Naive B cell (primary cell): ENCODE results near the gene BAHCC1. TPM values are rescaled to one million over a fixed set of nuclear protein-coding genes. Genes with fewer than 3 reads are reported as not detected.

ENCODE experiments used
- ATAC-seq, 2 donors: fragments of 150-1000 bp; cut with Tn5 transposase; 2 replicates each; pipeline ENCODE4 v1.10.0; 2021; ENCODE audit warnings: low read depth in 2 of 2, mild to moderate bottlenecking in 2 of 2, moderate library complexity in 2 of 2
- DNase-seq: peaks from one replicate; pipeline ENCODE4 v3.0.0; 2022
- H3K27ac Mint-ChIP-seq, 6 donors: one replicate each; pipeline ENCODE4 v1.8.0; 2020 to 2022; ENCODE audit warnings: mild to moderate bottlenecking in 6 of 6, mixed read lengths in 6 of 6, moderate library complexity in 5 of 6, inconsistent platforms in 2 of 6
- H3K27me3 Mint-ChIP-seq, 3 donors: one replicate each; pipeline ENCODE4 v1.8.0; 2021 to 2022; ENCODE audit warnings: mixed read lengths in 3 of 3, mild to moderate bottlenecking in 1 of 3
- H3K36me3 Mint-ChIP-seq, 2 donors: one replicate each; pipeline ENCODE4 v1.8.0; 2020 to 2022; ENCODE audit warnings: mixed read lengths in 2 of 2, inconsistent platforms in 1 of 2, mild to moderate bottlenecking in 1 of 2
- H3K4me1 Mint-ChIP-seq, 3 donors: one replicate each; pipeline ENCODE4 v1.8.0; 2020 to 2022; ENCODE audit warnings: mixed read lengths in 3 of 3, inconsistent platforms in 1 of 3, mild to moderate bottlenecking in 1 of 3, moderate library complexity in 1 of 3
- H3K4me3 Mint-ChIP-seq, 8 donors: one replicate each; pipeline ENCODE4 v1.8.0; 2020 to 2022; ENCODE audit warnings: mild to moderate bottlenecking in 8 of 8, mixed read lengths in 8 of 8, moderate library complexity in 8 of 8, inconsistent platforms in 2 of 8
- H3K9me3 Mint-ChIP-seq, 7 donors: one replicate each; pipeline ENCODE4 v1.8.0; 2020 to 2022; ENCODE audit warnings: mixed read lengths in 7 of 7, mild to moderate bottlenecking in 5 of 7, inconsistent platforms in 2 of 7, moderate library complexity in 1 of 7
- polyA plus RNA-seq, 6 donors: library from polyadenylated mRNA; unstranded; fragments of 300-500 nt; fragmentation: Illumina TruSeq; gene quantifications; one replicate each; pipeline ENCODE4 v1.2.3, GENCODE V29; 2021; ENCODE audit warnings: low read depth in 6 of 6

The BAHCC1 gene
- polyA plus RNA-seq, 6 donors from 2014 or later = 0.07 TPM; not detected in 5

- Mint-ChIP-seq H3K27ac (peak overlapping the region in 5 of 6 donors; percentile 4 to 98 (median 88)), H3K9me3 (no peaks in the 10 kb centered on the region), H3K27me3 (no peaks in the 10 kb centered on the region), H3K4me1 (peaks cover 38 to 50% (median 42%) of the 10 kb centered on the region in 3 donors), H3K36me3 (peaks cover 22 to 32% of the 10 kb centered on the region in 2 donors), H3K4me3 (peak overlapping the region; percentile 69 to 99 (median 96))
- no peak for ATAC-seq
- DNase-seq = no peak
These were observed 113.5 kb downstream of the BAHCC1 start for GRCh38 chr17:81508639-81509206.

- H3K4me1 Mint-ChIP-seq = peaks cover 38 to 51% (median 42%) of the 10 kb centered on the region in 3 donors
- no peak for ATAC-seq
- no peaks in the 10 kb centered on the region for H3K9me3 Mint-ChIP-seq
These were observed 114.1 kb downstream of the BAHCC1 start for GRCh38 chr17:81509207-81509971.

GRCh38 chr17:81509972-81510784, 114.9 kb downstream of the BAHCC1 start:
- H3K9me3 Mint-ChIP-seq = no peaks in the 10 kb centered on the region
- DNase-seq (no peak), ATAC-seq (no peak)
- H3K4me1 Mint-ChIP-seq = peaks cover 38 to 51% (median 42%) of the 10 kb centered on the region in 3 donors
- peak overlapping the region; percentile 75 to 98 (median 96) for H3K27ac Mint-ChIP-seq
- H3K27me3 Mint-ChIP-seq = no peaks in the 10 kb centered on the region
- peak overlapping the region; percentile 91 to 99 (median 96) for H3K4me3 Mint-ChIP-seq
- H3K36me3 Mint-ChIP-seq = peaks cover 22 to 32% of the 10 kb centered on the region in 2 donors

More at GRCh38 chr17:81509207-81509971, 114.1 kb downstream of the BAHCC1 start:
- Mint-ChIP-seq H3K27me3 (no peaks in the 10 kb centered on the region), H3K36me3 (peaks cover 22 to 32% of the 10 kb centered on the region in 2 donors), H3K27ac (peak overlapping the region; percentile 27 to 98 (median 91)), H3K4me3 (peak overlapping the region; percentile 91 to 99 (median 96))
- DNase-seq = peak; percentile 29

- H3K27ac Mint-ChIP-seq = peak overlapping the region; percentile 85 to 98 (median 96)
- peaks cover 22 to 32% of the 10 kb centered on the region in 2 donors for H3K36me3 Mint-ChIP-seq
- H3K4me3 Mint-ChIP-seq = peak overlapping the region; percentile 91 to 99 (median 96)
- no peaks in the 10 kb centered on the region for H3K9me3 Mint-ChIP-seq
- H3K4me1 Mint-ChIP-seq = peaks cover 42 to 51% (median 45%) of the 10 kb centered on the region in 3 donors
- H3K27me3 Mint-ChIP-seq = no peaks in the 10 kb centered on the region
- DNase-seq = peak; percentile 37
- no peak for ATAC-seq
These were observed 115.7 kb downstream of the BAHCC1 start for GRCh38 chr17:81510785-81511553.

GRCh38 chr17:81511554-81511803, 116.2 kb downstream of the BAHCC1 start:
- peak overlapping the region; percentile 85 to 98 (median 96) for H3K27ac Mint-ChIP-seq
- peak overlapping the region; percentile 91 to 99 (median 96) for H3K4me3 Mint-ChIP-seq
- no peaks in the 10 kb centered on the region for H3K27me3 Mint-ChIP-seq
- DNase-seq (no peak), ATAC-seq (no peak)
- H3K4me1 Mint-ChIP-seq = peaks cover 42 to 55% (median 49%) of the 10 kb centered on the region in 3 donors
- H3K36me3 Mint-ChIP-seq = peaks cover 22 to 32% of the 10 kb centered on the region in 2 donors
- no peaks in the 10 kb centered on the region for H3K9me3 Mint-ChIP-seq

GRCh38 chr17:81511804-81512561, 116.7 kb downstream of the BAHCC1 start:
- H3K9me3 Mint-ChIP-seq = no peaks in the 10 kb centered on the region
- H3K36me3 Mint-ChIP-seq = peaks cover 22 to 32% of the 10 kb centered on the region in 2 donors
- H3K4me3 Mint-ChIP-seq = peak overlapping the region; percentile 91 to 99 (median 96)
- H3K4me1 Mint-ChIP-seq = peaks cover 42 to 60% (median 51%) of the 10 kb centered on the region in 3 donors
- H3K27ac Mint-ChIP-seq = peak overlapping the region; percentile 85 to 98 (median 96)
- H3K27me3 Mint-ChIP-seq = no peaks in the 10 kb centered on the region
- ATAC-seq (no peak), DNase-seq (peak; percentile 30)

GRCh38 chr17:81512562-81513371, 117.5 kb downstream of the BAHCC1 start, which contains the start of gene ACTG1:
ACTG1 (minus strand) TSS chr17:81512799; CDS start chr17:81512354, 445 bp downstream.
- no peaks in the 10 kb centered on the region for H3K27me3 Mint-ChIP-seq
- H3K27ac Mint-ChIP-seq = peak within 1 kb of the TSS; percentile 94 to 98 (median 97)
- peak; percentile 87 for DNase-seq
- H3K36me3 Mint-ChIP-seq = peaks cover 22 to 32% of the 10 kb centered on the region in 2 donors
- peak within 1 kb of the TSS; percentile 91 to 99 (median 96) for H3K4me3 Mint-ChIP-seq
- no peaks in the 10 kb centered on the region for H3K9me3 Mint-ChIP-seq
- peak; percentile 62 to 65 for ATAC-seq
- H3K4me1 Mint-ChIP-seq = peaks cover 39 to 62% (median 53%) of the 10 kb centered on the region in 3 donors

GRCh38 chr17:81513372-81513752, 118.1 kb downstream of the BAHCC1 start:
- Mint-ChIP-seq H3K36me3 (peaks cover 22 to 32% of the 10 kb centered on the region in 2 donors), H3K4me1 (peaks cover 44 to 62% (median 59%) of the 10 kb centered on the region in 3 donors), H3K27ac (peak overlapping the region; percentile 90 to 97 (median 94)), H3K27me3 (no peaks in the 10 kb centered on the region), H3K9me3 (no peaks in the 10 kb centered on the region), H3K4me3 (peak overlapping the region; percentile 89 to 97 (median 93))
- peak; percentile 28 to 30 for ATAC-seq
- DNase-seq = peak; percentile 72

- Mint-ChIP-seq H3K36me3 (peaks cover 22 to 30% of the 10 kb centered on the region in 2 donors), H3K27ac (peak overlapping the region; percentile 90 to 97 (median 94)), H3K4me1 (peaks cover 41 to 59% (median 57%) of the 10 kb centered on the region in 3 donors), H3K27me3 (no peaks in the 10 kb centered on the region), H3K4me3 (peak overlapping the region; percentile 89 to 97 (median 93)), H3K9me3 (no peaks in the 10 kb centered on the region)
- no peak for ATAC-seq
- no peak for DNase-seq
These were observed 118.7 kb downstream of the BAHCC1 start for GRCh38 chr17:81513753-81514488.

GRCh38 chr17:81514489-81514738, 119.2 kb downstream of the BAHCC1 start:
- Mint-ChIP-seq H3K27me3 (no peaks in the 10 kb centered on the region), H3K27ac (peak overlapping the region in 4 of 6 donors; percentile 49 to 92 (median 74)), H3K4me1 (peaks cover 36 to 54% (median 52%) of the 10 kb centered on the region in 3 donors), H3K9me3 (no peaks in the 10 kb centered on the region), H3K36me3 (peaks cover 22 to 25% of the 10 kb centered on the region in 2 donors), H3K4me3 (peak overlapping the region; percentile 79 to 97 (median 93))
- DNase-seq (no peak), ATAC-seq (no peak)
